ENCODE results near the gene PHLDB3.
A peak's percentile ranks its signal among the peaks of the same experiment; 100 is the strongest.

The PHLDB3 gene

DNA sequence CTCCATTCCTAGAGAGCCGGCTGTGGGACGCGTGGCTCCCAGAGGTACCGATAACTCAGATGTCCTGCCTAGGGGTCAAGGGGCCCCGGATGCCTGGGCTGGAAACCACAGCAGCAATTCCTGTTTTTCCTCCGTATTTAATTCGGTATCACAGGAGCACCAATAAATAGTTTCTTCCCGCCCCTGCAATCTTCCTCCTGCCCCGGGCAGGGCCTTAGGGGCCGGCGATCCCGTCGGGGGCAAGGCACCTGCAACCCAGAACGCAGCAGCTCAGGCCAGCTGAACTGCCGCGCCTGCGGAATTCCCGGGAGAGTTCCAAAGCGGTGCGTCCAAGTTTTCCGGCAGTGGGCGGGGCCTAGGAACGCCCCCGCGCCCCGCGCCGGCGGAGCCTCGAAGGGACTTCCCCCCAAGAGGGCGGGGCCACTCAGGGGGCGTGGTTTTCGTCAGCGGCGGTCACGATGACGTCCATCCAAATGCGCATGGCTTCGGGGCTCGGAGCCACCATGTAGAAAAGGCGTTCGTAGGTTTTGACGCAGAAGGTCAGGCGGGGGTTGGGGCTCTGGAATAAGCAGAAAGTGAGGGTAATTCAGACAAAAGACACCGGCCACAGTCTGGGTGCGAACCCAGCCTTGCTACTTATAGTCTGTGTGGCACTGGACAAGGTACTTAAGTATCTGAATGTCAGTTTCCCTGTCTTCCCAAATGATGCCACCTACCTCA, 29.4 kb downstream of the PHLDB3 start:
- no peak overlapping the region for H4K8ac ChIP-seq (ENCODE audit: low read depth, low read length)
- no peaks in the 10 kb centered on the region for H3K4me1 ChIP-seq (ENCODE audit: control insufficient read depth, low read depth, low read length)
- H3K9ac ChIP-seq (ENCODE audit: low read length) = peak overlapping the region; percentile 41
- H3K79me2 ChIP-seq (ENCODE audit: control insufficient read depth, insufficient read depth, low read length) = no peaks in the 10 kb centered on the region
- no peaks in the 10 kb centered on the region for H3K27me3 ChIP-seq (ENCODE audit: insufficient read depth, low read length, poor library complexity)
- no CpG with 5 or more reads among the region's 46 CpGs for WGBS (ENCODE audit: extremely low coverage, insufficient coverage, low lambda C conversion rate)
- no peaks in the 10 kb centered on the region for H3K36me3 ChIP-seq (ENCODE audit: control insufficient read depth, insufficient read depth, low read length)
- H3K4ac ChIP-seq (ENCODE audit: low read depth, low read length) = no peak overlapping the region
- peak; percentile 96 for DNase-seq
- H3K23ac ChIP-seq (ENCODE audit: low read length) = no peak overlapping the region
- H2BK15ac ChIP-seq (replicated peaks; ENCODE audit: low read depth) = no peak overlapping the region
- peak overlapping the region; percentile 66 for H3K56ac ChIP-seq (ENCODE audit: low read length)
- no peak overlapping the region for H3K4me3 ChIP-seq (ENCODE audit: low read length)
- no peak overlapping the region for H3K27ac ChIP-seq (ENCODE audit: low read depth, low read length)
- no peak overlapping the region for H3K18ac ChIP-seq (ENCODE audit: low read length)
- peak overlapping the region; percentile 66 for H3K4me2 ChIP-seq (ENCODE audit: low read length)
- no peaks in the 10 kb centered on the region for H3K79me1 ChIP-seq (ENCODE audit: low read length)
- no peak overlapping the region for H2AK5ac ChIP-seq (ENCODE audit: low read length)
- H2BK120ac ChIP-seq (ENCODE audit: low read depth, low read length) = no peak overlapping the region
- peak overlapping the region; percentile 26 for H4K5ac ChIP-seq (ENCODE audit: low read length)
- H2BK5ac ChIP-seq (ENCODE audit: low read length) = no peak overlapping the region

DNA sequence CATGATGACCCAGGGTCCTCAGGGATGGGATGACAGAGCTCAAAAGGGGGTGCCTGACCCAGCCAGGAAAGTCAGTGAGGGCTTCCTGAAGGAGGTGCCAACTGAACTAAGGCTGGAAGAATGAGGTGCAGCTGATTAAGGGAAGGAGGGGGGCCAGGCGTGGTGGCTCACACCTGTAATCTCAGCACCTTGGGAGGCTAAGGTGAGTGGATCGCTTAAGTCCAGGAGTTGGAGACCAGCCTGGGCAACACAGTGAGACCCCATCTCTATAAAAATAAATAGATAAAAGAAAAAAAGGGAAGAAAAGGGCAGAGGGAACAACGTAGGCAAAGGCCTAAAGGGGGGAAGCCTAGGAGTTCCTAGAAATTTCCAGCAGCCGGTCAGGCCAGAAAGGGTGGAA, 30.1 kb downstream of the PHLDB3 start:
- Histone ChIP-seq H3K79me2 (ENCODE audit: control insufficient read depth, insufficient read depth, low read length) (no peaks in the 10 kb centered on the region), H4K5ac (ENCODE audit: low read length) (no peak overlapping the region), H2BK120ac (ENCODE audit: low read depth, low read length) (no peak overlapping the region), H3K4ac (ENCODE audit: low read depth, low read length) (no peak overlapping the region), H3K79me1 (ENCODE audit: low read length) (no peaks in the 10 kb centered on the region), H3K23ac (ENCODE audit: low read length) (no peak overlapping the region), H3K4me2 (ENCODE audit: low read length) (no peak overlapping the region), H2BK15ac (replicated peaks; ENCODE audit: low read depth) (no peak overlapping the region), H3K27ac (ENCODE audit: low read depth, low read length) (no peak overlapping the region), H3K9ac (ENCODE audit: low read length) (no peak overlapping the region), H3K56ac (ENCODE audit: low read length) (no peak overlapping the region), H3K27me3 (ENCODE audit: insufficient read depth, low read length, poor library complexity) (no peaks in the 10 kb centered on the region), H3K4me1 (ENCODE audit: control insufficient read depth, low read depth, low read length) (no peaks in the 10 kb centered on the region), H2BK5ac (ENCODE audit: low read length) (no peak overlapping the region), H2AK5ac (ENCODE audit: low read length) (no peak overlapping the region), H4K8ac (ENCODE audit: low read depth, low read length) (no peak overlapping the region), H3K36me3 (ENCODE audit: control insufficient read depth, insufficient read depth, low read length) (no peaks in the 10 kb centered on the region), H3K4me3 (ENCODE audit: low read length) (no peak overlapping the region), H3K18ac (ENCODE audit: low read length) (no peak overlapping the region)
- no CpG with 5 or more reads among the region's 4 CpGs for WGBS (ENCODE audit: extremely low coverage, insufficient coverage, low lambda C conversion rate)
- no peak for DNase-seq

DNA sequence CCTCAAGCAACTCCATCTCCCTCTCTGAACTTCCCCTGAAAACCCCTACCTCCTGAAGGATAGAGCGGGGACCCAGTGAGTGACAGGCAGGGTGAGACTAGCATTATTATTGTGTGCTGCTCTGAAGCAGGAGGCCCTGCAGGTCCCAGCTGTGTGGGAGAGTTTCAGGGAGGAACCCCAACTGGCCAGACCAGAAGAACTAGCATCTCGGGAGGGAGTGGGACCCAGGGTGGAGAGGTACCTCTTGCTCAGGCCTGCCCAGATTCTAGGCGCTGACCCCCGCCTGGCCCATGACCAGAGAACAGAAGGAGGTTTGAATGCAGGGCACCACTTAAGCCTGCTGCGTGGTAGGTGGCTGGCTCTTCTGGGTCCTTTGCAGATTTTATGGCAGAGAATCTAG, 33.5 kb downstream of the PHLDB3 start:
- Histone ChIP-seq H4K5ac (ENCODE audit: low read length) (no peak overlapping the region), H3K79me2 (ENCODE audit: control insufficient read depth, insufficient read depth, low read length) (no peaks in the 10 kb centered on the region), H3K27ac (ENCODE audit: low read depth, low read length) (no peak overlapping the region), H4K8ac (ENCODE audit: low read depth, low read length) (no peak overlapping the region), H3K23ac (ENCODE audit: low read length) (no peak overlapping the region), H3K79me1 (ENCODE audit: low read length) (no peaks in the 10 kb centered on the region), H3K56ac (ENCODE audit: low read length) (no peak overlapping the region), H2BK15ac (replicated peaks; ENCODE audit: low read depth) (no peak overlapping the region), H3K27me3 (ENCODE audit: insufficient read depth, low read length, poor library complexity) (no peaks in the 10 kb centered on the region), H2AK5ac (ENCODE audit: low read length) (no peak overlapping the region), H3K18ac (ENCODE audit: low read length) (no peak overlapping the region), H3K36me3 (ENCODE audit: control insufficient read depth, insufficient read depth, low read length) (no peaks in the 10 kb centered on the region), H3K9ac (ENCODE audit: low read length) (no peak overlapping the region), H3K4me3 (ENCODE audit: low read length) (no peak overlapping the region), H2BK5ac (ENCODE audit: low read length) (no peak overlapping the region), H3K4me2 (ENCODE audit: low read length) (no peak overlapping the region), H2BK120ac (ENCODE audit: low read depth, low read length) (no peak overlapping the region), H3K4me1 (ENCODE audit: control insufficient read depth, low read depth, low read length) (no peaks in the 10 kb centered on the region), H3K4ac (ENCODE audit: low read depth, low read length) (no peak overlapping the region)
- no CpG with 5 or more reads among the region's 5 CpGs for WGBS (ENCODE audit: extremely low coverage, insufficient coverage, low lambda C conversion rate)
- DNase-seq = no peak

DNA sequence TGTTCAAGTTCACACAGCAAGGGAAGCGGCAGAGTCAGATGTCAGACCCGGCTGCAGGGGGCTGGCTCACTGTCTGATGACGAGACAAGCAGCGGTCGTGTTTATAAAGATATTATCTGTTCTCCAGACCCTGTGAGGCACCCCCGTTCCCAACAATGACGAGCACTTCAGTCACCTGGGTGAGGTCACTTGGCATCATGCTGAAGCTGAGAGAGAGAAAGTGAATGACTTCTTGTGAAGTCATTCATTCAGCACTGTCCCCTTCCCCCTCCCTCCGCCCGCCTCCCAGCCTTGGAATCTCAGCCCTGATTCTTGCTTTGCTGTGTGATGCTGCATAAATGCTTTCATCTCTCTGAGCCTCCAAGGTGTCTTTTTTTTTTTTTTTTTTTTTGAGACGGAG, 34.3 kb downstream of the PHLDB3 start:
- H2BK120ac ChIP-seq (ENCODE audit: low read depth, low read length) = no peak overlapping the region
- H3K27me3 ChIP-seq (ENCODE audit: insufficient read depth, low read length, poor library complexity) = no peaks in the 10 kb centered on the region
- no peak overlapping the region for H4K5ac ChIP-seq (ENCODE audit: low read length)
- no peak overlapping the region for H2BK5ac ChIP-seq (ENCODE audit: low read length)
- no peaks in the 10 kb centered on the region for H3K36me3 ChIP-seq (ENCODE audit: control insufficient read depth, insufficient read depth, low read length)
- H3K9ac ChIP-seq (ENCODE audit: low read length) = no peak overlapping the region
- H3K18ac ChIP-seq (ENCODE audit: low read length) = no peak overlapping the region
- H3K4me3 ChIP-seq (ENCODE audit: low read length) = no peak overlapping the region
- no peaks in the 10 kb centered on the region for H3K79me1 ChIP-seq (ENCODE audit: low read length)
- no peaks in the 10 kb centered on the region for H3K4me1 ChIP-seq (ENCODE audit: control insufficient read depth, low read depth, low read length)
- no peak overlapping the region for H3K23ac ChIP-seq (ENCODE audit: low read length)
- no peak overlapping the region for H4K8ac ChIP-seq (ENCODE audit: low read depth, low read length)
- no CpG with 5 or more reads among the region's 10 CpGs for WGBS (ENCODE audit: extremely low coverage, insufficient coverage, low lambda C conversion rate)
- no peak overlapping the region for H2AK5ac ChIP-seq (ENCODE audit: low read length)
- H3K4me2 ChIP-seq (ENCODE audit: low read length) = no peak overlapping the region
- H3K27ac ChIP-seq (ENCODE audit: low read depth, low read length) = no peak overlapping the region
- H3K79me2 ChIP-seq (ENCODE audit: control insufficient read depth, insufficient read depth, low read length) = no peaks in the 10 kb centered on the region
- DNase-seq = peak; percentile 68
- H2BK15ac ChIP-seq (replicated peaks; ENCODE audit: low read depth) = no peak overlapping the region
- H3K56ac ChIP-seq (ENCODE audit: low read length) = no peak overlapping the region
- H3K4ac ChIP-seq (ENCODE audit: low read depth, low read length) = no peak overlapping the region

- H3K9ac ChIP-seq (ENCODE audit: low read length) = no peak overlapping the region
Observed at GRCh38 chr19:43469160-43469480, 35.4 kb downstream of the PHLDB3 start.

More at GRCh38 chr19:43469160-43469480, 35.4 kb downstream of the PHLDB3 start:
- Histone ChIP-seq H3K36me3 (ENCODE audit: control insufficient read depth, insufficient read depth, low read length) (no peaks in the 10 kb centered on the region), H2BK5ac (ENCODE audit: low read length) (no peak overlapping the region), H4K5ac (ENCODE audit: low read length) (no peak overlapping the region), H3K27me3 (ENCODE audit: insufficient read depth, low read length, poor library complexity) (no peaks in the 10 kb centered on the region), H3K4ac (ENCODE audit: low read depth, low read length) (no peak overlapping the region), H3K79me2 (ENCODE audit: control insufficient read depth, insufficient read depth, low read length) (no peaks in the 10 kb centered on the region), H2AK5ac (ENCODE audit: low read length) (no peak overlapping the region), H3K18ac (ENCODE audit: low read length) (no peak overlapping the region), H2BK15ac (replicated peaks; ENCODE audit: low read depth) (no peak overlapping the region), H2BK120ac (ENCODE audit: low read depth, low read length) (no peak overlapping the region), H3K4me2 (ENCODE audit: low read length) (no peak overlapping the region), H4K8ac (ENCODE audit: low read depth, low read length) (no peak overlapping the region), H3K4me1 (ENCODE audit: control insufficient read depth, low read depth, low read length) (peaks cover 2% of the 10 kb centered on the region), H3K4me3 (ENCODE audit: low read length) (no peak overlapping the region), H3K79me1 (ENCODE audit: low read length) (no peaks in the 10 kb centered on the region), H3K56ac (ENCODE audit: low read length) (no peak overlapping the region), H3K27ac (ENCODE audit: low read depth, low read length) (no peak overlapping the region), H3K23ac (ENCODE audit: low read length) (no peak overlapping the region)
- no peak for DNase-seq
- WGBS (ENCODE audit: extremely low coverage, insufficient coverage, low lambda C conversion rate) = no CpG with 5 or more reads among the region's 1 CpG

Data from mesendoderm (in vitro differentiated cells).